GM18517 (cell line): ENCODE results near the gene BICC1.
A peak's percentile ranks its signal among the peaks of the same experiment; 100 is the strongest.
"Not testable (repeated sequence)": the region's sequence is repeated elsewhere in the genome, so short reads cannot be mapped to it uniquely, and the experiment has no call there.

Experiments
- ATAC-seq: cut with Tn5 transposase; IDR thresholded peaks from one replicate; pipeline ENCODE4 v1.9.1; 2021; ENCODE audit warnings: mild to moderate bottlenecking, moderate library complexity; ENCODE audit not compliant: unreplicated experiment

Gene BICC1

GRCh38 chr10:58844680-58845079, 332.0 kb downstream of the BICC1 start:
- ATAC-seq, result no peak

DNA sequence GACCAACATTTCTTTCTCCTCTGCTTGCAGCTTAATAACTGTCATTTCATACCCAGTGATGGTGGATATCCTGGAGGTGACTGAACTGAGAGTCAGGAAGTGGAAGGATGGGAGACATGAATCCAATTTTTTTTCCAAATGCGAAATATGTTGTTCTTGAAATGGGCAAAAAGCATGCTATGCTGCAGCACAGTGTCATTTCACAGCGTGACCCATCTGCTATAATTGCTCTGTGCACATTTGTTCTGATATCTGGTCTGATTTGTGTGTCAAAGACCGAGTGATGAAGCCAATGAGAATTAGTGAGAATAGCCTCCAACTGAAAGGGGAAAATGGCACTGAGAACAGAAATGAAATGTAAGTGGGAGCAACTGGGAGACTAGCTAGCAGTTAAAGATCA, 334.2 kb downstream of the BICC1 start:
- ATAC-seq, result no peak

GRCh38 chr10:58851606-58852005, 338.9 kb downstream of the BICC1 start:
- no peak for ATAC-seq

- ATAC-seq, result no peak
Observed at GRCh38 chr10:58853668-58854067, 341.0 kb downstream of the BICC1 start.

- no peak for ATAC-seq
Observed at GRCh38 chr10:58854811-58855210, 342.1 kb downstream of the BICC1 start.

DNA sequence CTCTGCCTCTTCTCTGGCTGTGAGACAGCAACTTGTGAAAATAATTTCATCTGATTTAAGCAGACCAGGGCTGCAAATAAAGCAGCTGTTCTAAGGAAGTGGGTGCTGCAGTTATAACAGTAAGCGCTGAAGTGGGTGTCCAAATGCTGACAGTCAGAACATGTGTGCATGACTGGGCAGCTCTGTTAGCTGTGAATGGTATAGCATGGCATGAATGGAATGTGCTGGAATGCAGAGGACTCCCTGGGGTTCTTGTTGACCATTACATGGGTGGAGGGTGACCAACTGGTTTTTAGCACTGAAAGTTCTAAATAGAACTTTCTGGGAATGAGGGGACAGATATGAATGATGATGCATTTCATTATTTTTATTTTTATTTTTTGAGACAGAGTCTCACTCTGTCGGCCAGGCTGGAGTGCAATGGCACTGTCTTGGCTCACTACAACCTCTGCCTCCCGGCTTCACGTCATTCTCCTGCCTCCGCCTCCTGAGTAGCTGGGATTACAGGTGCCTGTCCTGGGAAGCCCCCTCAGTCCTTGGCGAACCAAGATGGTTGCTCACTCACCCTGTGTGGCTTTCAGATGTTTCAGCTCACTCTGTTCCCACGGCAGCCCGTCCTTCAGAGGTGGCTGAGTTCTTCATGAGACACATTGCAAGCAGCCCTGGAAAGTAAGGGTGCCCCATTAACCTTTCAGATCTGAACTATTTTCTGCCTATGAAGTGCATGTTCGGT, 344.0 kb downstream of the BICC1 start:
- ATAC-seq, result no peak

DNA sequence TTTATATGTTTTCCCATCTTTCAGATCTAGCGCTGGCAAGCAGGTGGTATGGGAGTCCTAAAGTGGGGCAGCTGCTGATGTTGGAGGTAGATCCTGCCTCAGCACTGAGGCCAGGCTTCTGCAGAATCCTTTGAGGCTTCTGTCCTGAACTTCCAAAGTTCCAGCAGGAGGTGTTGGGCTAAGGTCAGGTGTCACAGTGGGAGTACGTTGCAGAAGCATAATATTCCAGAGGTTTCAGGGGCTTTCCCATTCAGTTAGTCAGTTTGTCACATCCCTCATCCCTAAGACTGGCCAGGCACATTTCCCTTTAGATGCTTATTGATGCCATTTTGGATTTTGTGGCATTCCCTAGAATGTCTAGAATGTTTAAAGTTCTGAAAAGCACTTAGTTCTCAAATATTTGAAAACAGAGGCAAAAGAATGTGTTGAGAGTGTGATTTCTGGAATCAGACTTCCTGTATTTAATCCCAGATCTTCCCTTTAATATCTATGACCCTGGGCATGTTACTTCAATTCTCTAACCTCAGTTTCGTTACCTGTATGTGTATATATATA, 344.7 kb downstream of the BICC1 start:
- no peak for ATAC-seq

DNA sequence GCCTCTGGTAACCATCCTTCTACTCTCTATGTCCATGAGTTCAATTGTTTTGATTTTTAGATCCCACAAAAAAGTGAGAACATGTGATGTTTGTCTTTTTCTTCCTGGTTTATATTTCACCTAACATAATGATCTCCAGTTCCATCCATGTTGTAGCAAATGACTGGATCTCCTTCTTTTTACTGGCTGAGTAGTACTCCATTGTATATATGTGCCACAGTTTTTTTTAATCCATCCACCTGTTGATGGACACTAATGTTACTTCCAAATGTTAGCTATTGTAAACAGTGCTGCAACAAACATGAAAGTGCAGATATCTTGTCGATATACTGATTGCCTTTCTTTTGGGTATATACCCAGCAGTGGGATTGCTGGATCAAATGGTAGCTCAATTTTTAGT, 345.5 kb downstream of the BICC1 start:
- not testable (repeated sequence) for ATAC-seq

DNA sequence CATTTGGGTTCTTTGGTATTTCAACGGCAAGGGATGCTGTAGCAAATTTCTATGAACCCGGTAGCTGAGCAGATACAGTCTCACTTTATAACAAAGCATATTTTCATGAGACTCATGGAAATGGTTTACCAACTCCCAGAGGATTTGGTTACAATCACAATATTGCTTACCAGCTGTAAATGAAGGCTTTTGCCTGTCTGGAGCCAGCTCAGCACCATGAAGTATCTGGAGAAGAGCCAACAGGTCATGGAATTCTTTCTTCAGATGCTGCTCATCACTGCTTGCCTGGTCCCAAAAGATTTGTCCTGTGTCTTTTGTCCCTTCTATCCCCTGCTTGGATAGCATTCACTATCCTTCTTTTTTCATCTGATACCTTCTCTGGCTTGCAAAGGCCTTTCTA, 346.9 kb downstream of the BICC1 start:
- no peak for ATAC-seq

- ATAC-seq, result peak; percentile 51
Observed at GRCh38 chr10:58867683-58868082, 355.0 kb downstream of the BICC1 start.

GRCh38 chr10:58868736-58869435, 356.2 kb downstream of the BICC1 start:
- ATAC-seq, result no peak

- no peak for ATAC-seq
Observed at GRCh38 chr10:58870070-58870469, 357.4 kb downstream of the BICC1 start.

DNA sequence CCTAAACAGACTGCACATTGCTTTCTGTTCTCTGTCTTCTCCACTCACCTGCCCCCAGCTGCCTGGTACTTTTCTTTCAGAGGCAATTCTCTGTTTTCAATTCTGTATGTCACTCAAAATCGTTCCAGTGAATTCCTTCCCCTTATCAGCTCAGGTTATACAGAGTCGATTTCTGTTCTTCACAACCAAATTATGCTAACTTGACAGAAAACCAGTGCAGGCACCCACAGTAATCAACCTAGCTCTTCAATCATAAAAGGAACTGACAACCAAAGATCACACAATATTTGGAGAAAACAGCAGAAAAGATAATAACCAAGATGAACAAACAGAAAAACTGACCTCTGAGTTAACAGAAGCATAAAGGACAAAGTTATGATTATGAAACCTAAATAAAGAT, 360.5 kb downstream of the BICC1 start:
- ATAC-seq, result no peak
